ENCODE results near the gene LHX3. TPM values are rescaled to one million over a fixed set of nuclear protein-coding genes. Genes with fewer than 3 reads are reported as not detected.

LHX3 gene
- total RNA-seq, 1 donor from 2014 or later: not detected

GRCh38 chr9:136245219-136246150 lies 40.6 kb upstream of the LHX3 start, which contains the start of gene QSOX2:
Gene QSOX2, minus strand, starts transcription at chr9:136245812. Its CDS starts 9 bp downstream, at chr9:136245803.
- H3K27me3 Mint-ChIP-seq: peaks cover 4% of the 10 kb centered on the region
- DNase-seq: peak; percentile 95
- peak within 1 kb of the TSS; percentile 93 for H3K27ac Mint-ChIP-seq
- H3K36me3 Mint-ChIP-seq (ENCODE audit: low read depth): peaks cover 8% of the 10 kb centered on the region
- peaks cover 31% of the 10 kb centered on the region for H3K4me1 Mint-ChIP-seq
- H3K4me3 Mint-ChIP-seq: peak within 1 kb of the TSS; percentile 92
- no peaks in the 10 kb centered on the region for H3K9me3 Mint-ChIP-seq
- intact Hi-C loops (cut with micrococcal nuclease): loop anchor here (2.0 to 10.0 kb wide), 3 partner anchors 167 to 281 kb away; partner anchors contain the start of genes ENTR1, PMPCA, SEC16A and UBAC1

GRCh38 chr9:136244969-136245218 lies 40.0 kb upstream of the LHX3 start:
- peaks cover 4% of the 10 kb centered on the region for H3K27me3 Mint-ChIP-seq
- H3K9me3 Mint-ChIP-seq: no peaks in the 10 kb centered on the region
- intact Hi-C loops (cut with micrococcal nuclease): loop anchor here (1.0 to 10.0 kb wide), 5 partner anchors 13 to 280 kb away; partner anchors contain the start of genes ENTR1, PMPCA, SEC16A and UBAC1
- H3K27ac Mint-ChIP-seq: peak overlapping the region; percentile 93
- DNase-seq: no peak
- H3K36me3 Mint-ChIP-seq (ENCODE audit: low read depth): peaks cover 8% of the 10 kb centered on the region
- peak overlapping the region; percentile 92 for H3K4me3 Mint-ChIP-seq
- peaks cover 31% of the 10 kb centered on the region for H3K4me1 Mint-ChIP-seq

GRCh38 chr9:136244122-136244968 lies 39.4 kb upstream of the LHX3 start:
- Mint-ChIP-seq H3K36me3 (ENCODE audit: low read depth) (peaks cover 8% of the 10 kb centered on the region), H3K27me3 (peaks cover 4% of the 10 kb centered on the region), H3K4me3 (peak overlapping the region; percentile 92), H3K4me1 (peaks cover 31% of the 10 kb centered on the region), H3K27ac (peak overlapping the region; percentile 93), H3K9me3 (no peaks in the 10 kb centered on the region)
- intact Hi-C loops (cut with micrococcal nuclease): loop anchor here (1.0 to 10.0 kb wide), 4 partner anchors 12 to 280 kb away; partner anchors contain the start of genes SEC16A and UBAC1
- DNase-seq: peak; percentile 84

- H3K27me3 Mint-ChIP-seq: peaks cover 4% of the 10 kb centered on the region
- intact Hi-C loops (cut with micrococcal nuclease): loop anchor here (1.0 to 10.0 kb wide), 4 partner anchors 11 to 279 kb away; partner anchors contain the start of genes SEC16A and UBAC1
Observed at GRCh38 chr9:136243631-136244030, 38.7 kb upstream of the LHX3 start.

GRCh38 chr9:136242918-136243525 lies 38.1 kb upstream of the LHX3 start:
- Mint-ChIP-seq H3K9me3 (no peaks in the 10 kb centered on the region), H3K36me3 (ENCODE audit: low read depth) (peaks cover 8% of the 10 kb centered on the region), H3K27ac (peak overlapping the region; percentile 93), H3K4me1 (peaks cover 33% of the 10 kb centered on the region), H3K4me3 (peak overlapping the region; percentile 92), H3K27me3 (peaks cover 4% of the 10 kb centered on the region)
- no peak for DNase-seq
- intact Hi-C loops (cut with micrococcal nuclease): loop anchor here (10.0 kb wide), 1 partner anchor 278 kb away; the partner anchor contains the start of gene UBAC1

More at GRCh38 chr9:136243631-136244030, 38.7 kb upstream of the LHX3 start:
- Mint-ChIP-seq H3K27ac (peak overlapping the region; percentile 93), H3K36me3 (ENCODE audit: low read depth) (peaks cover 8% of the 10 kb centered on the region), H3K4me1 (peaks cover 33% of the 10 kb centered on the region), H3K9me3 (no peaks in the 10 kb centered on the region), H3K4me3 (peak overlapping the region; percentile 92)
- peak; percentile 67 for DNase-seq

- Mint-ChIP-seq H3K9me3 (no peaks in the 10 kb centered on the region), H3K36me3 (ENCODE audit: low read depth) (peaks cover 8% of the 10 kb centered on the region), H3K27me3 (no peaks in the 10 kb centered on the region), H3K4me1 (peaks cover 36% of the 10 kb centered on the region), H3K27ac (no peak overlapping the region), H3K4me3 (no peak overlapping the region)
- DNase-seq: no peak
- intact Hi-C loops (cut with micrococcal nuclease): loop anchor here (10.0 kb wide), 1 partner anchor 277 kb away; the partner anchor contains the start of gene UBAC1
Observed at GRCh38 chr9:136242248-136242647, 37.3 kb upstream of the LHX3 start.

GRCh38 chr9:136241542-136241941 lies 36.6 kb upstream of the LHX3 start:
- Mint-ChIP-seq H3K36me3 (ENCODE audit: low read depth) (peaks cover 8% of the 10 kb centered on the region), H3K27ac (no peak overlapping the region), H3K4me1 (peaks cover 36% of the 10 kb centered on the region), H3K27me3 (no peaks in the 10 kb centered on the region), H3K9me3 (no peaks in the 10 kb centered on the region), H3K4me3 (no peak overlapping the region)
- intact Hi-C loops (cut with micrococcal nuclease): loop anchor here (10.0 kb wide), 1 partner anchor 277 kb away; the partner anchor contains the start of gene UBAC1
- no peak for DNase-seq

- Mint-ChIP-seq H3K36me3 (ENCODE audit: low read depth) (peaks cover 10% of the 10 kb centered on the region), H3K4me1 (peaks cover 34% of the 10 kb centered on the region), H3K9me3 (no peaks in the 10 kb centered on the region), H3K4me3 (no peak overlapping the region), H3K27ac (no peak overlapping the region), H3K27me3 (no peaks in the 10 kb centered on the region)
- intact Hi-C loops (cut with micrococcal nuclease): loop anchor here (10.0 kb wide), 1 partner anchor 276 kb away; the partner anchor contains the start of gene UBAC1
- no peak for DNase-seq
Observed at GRCh38 chr9:136240941-136241340, 36.0 kb upstream of the LHX3 start.

GRCh38 chr9:136239983-136240330 lies 35.0 kb upstream of the LHX3 start:
- Mint-ChIP-seq H3K27me3 (no peaks in the 10 kb centered on the region), H3K27ac (no peak overlapping the region), H3K4me3 (no peak overlapping the region), H3K36me3 (ENCODE audit: low read depth) (peaks cover 12% of the 10 kb centered on the region), H3K4me1 (peaks cover 31% of the 10 kb centered on the region), H3K9me3 (no peaks in the 10 kb centered on the region)
- intact Hi-C loops (cut with micrococcal nuclease): loop anchor here (10.0 kb wide), 1 partner anchor 275 kb away; the partner anchor contains the start of gene UBAC1
- no peak for DNase-seq

GRCh38 chr9:136239135-136239982 lies 34.4 kb upstream of the LHX3 start:
- H3K36me3 Mint-ChIP-seq (ENCODE audit: low read depth): peaks cover 12% of the 10 kb centered on the region
- no peak overlapping the region for H3K27ac Mint-ChIP-seq
- intact Hi-C loops (cut with micrococcal nuclease): no loop called here
- H3K4me1 Mint-ChIP-seq: peaks cover 25% of the 10 kb centered on the region
- no peaks in the 10 kb centered on the region for H3K9me3 Mint-ChIP-seq
- no peak for DNase-seq
- H3K4me3 Mint-ChIP-seq: no peak overlapping the region
- no peaks in the 10 kb centered on the region for H3K27me3 Mint-ChIP-seq

GRCh38 chr9:136238342-136238732 lies 33.4 kb upstream of the LHX3 start:
- DNase-seq: no peak
- intact Hi-C loops (cut with micrococcal nuclease): no loop called here
- Mint-ChIP-seq H3K4me3 (no peak overlapping the region), H3K36me3 (ENCODE audit: low read depth) (peaks cover 11% of the 10 kb centered on the region), H3K27me3 (no peaks in the 10 kb centered on the region), H3K27ac (no peak overlapping the region), H3K9me3 (no peaks in the 10 kb centered on the region), H3K4me1 (peaks cover 24% of the 10 kb centered on the region)

GRCh38 chr9:136237486-136238341 lies 32.8 kb upstream of the LHX3 start:
- DNase-seq: no peak

More at GRCh38 chr9:136237486-136238341, 32.8 kb upstream of the LHX3 start:
- Mint-ChIP-seq H3K27me3 (no peaks in the 10 kb centered on the region), H3K9me3 (no peaks in the 10 kb centered on the region), H3K27ac (no peak overlapping the region), H3K4me1 (peaks cover 20% of the 10 kb centered on the region), H3K4me3 (no peak overlapping the region), H3K36me3 (ENCODE audit: low read depth) (peaks cover 11% of the 10 kb centered on the region)
- intact Hi-C loops (cut with micrococcal nuclease): no loop called here

Measured in activated CD4-positive, alpha-beta T cell treated with anti-CD3 and anti-CD28 coated beads, Interleukin-2, amount 10 ng/mL, durations not matched to agents 24 days and 14 days (primary cell).